ENCODE data around the gene PTPN1.

- TF ChIP-seq CTCF (conservative IDR thresholded peaks at IDR 0.05; ENCODE audit: low read depth, low read length) (no peak), USF2 (IDR thresholded peaks at IDR 0.05; ENCODE audit: low read depth, low read length) (no peak), SMC3 (IDR thresholded peaks at IDR 0.05; ENCODE audit: low read depth, low read length) (no peak), MAFK (IDR thresholded peaks at IDR 0.05; ENCODE audit: low read depth, low read length) (no peak), POLR2A (IDR thresholded peaks at IDR 0.05; ENCODE audit: low read depth, low read length) (no peak), BHLHE40 (IDR thresholded peaks at IDR 0.05; ENCODE audit: low read depth, low read length) (no peak), RAD21 (IDR thresholded peaks at IDR 0.05; ENCODE audit: low read length) (no peak), MAZ (IDR thresholded peaks at IDR 0.05; ENCODE audit: borderline replicate concordance, low read depth, low read length) (no peak), MXI1 (IDR thresholded peaks at IDR 0.05; ENCODE audit: borderline replicate concordance, low read depth, low read length) (no peak), CHD1 (IDR thresholded peaks at IDR 0.05; ENCODE audit: low read depth, low read length) (no peak), FOS (IDR thresholded peaks at IDR 0.05; ENCODE audit: low read depth, low read length) (no peak)
These were observed 58.4 kb downstream of the PTPN1 start for GRCh38 chr20:50568549-50568942.
